Activated T-cell treated with anti-CD3 and anti-CD28 coated beads for 48 hours (primary cell): Measurements from ENCODE around the gene RUVBL2.

Source experiments
- DNase-seq: peaks from one replicate; pipeline ENCODE4 v3.0.0-alpha.2; 2020; ENCODE audit warnings: low read depth

The RUVBL2 gene

DNA sequence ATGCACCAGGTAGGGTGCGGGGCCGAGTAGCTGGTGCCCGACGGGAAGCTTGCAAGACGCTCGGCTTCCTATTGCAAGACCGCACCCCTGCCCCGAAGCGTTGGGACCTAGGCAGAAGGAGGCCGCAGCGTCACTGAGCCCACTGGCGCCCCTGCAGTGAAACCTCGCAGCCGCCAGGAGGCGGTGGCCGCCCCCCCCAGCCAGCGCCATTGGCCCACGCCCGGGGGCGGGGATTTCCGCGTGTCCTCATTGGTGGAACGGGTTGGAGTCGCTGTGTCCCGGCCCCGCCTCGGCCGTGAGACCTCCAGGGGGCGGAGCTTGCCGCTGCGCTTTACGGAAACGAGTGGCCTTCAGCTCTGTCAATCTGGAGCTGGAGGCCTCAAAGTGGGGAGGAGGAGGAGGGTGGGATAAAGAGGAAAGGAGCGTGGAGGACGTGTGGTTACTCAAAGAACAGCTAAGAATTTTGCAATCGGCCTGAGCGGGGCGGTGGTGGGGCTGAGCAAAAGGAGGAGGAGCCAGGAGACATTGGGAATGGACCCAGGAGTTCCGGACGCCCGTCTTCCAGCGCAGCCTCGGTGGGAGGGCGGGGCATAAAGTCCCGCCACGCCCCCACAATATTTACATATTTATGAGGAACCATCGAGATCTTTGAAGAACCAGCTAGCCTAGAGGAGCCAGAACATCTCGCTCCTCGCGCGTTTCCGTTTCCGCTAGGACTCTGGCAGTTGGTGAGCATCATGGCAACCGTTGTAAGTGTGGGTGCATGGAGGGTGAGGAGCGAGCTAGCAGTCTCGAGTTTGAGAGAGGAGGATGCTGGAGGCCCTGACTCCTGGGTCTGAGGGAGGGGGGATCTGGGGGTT, at the start of gene RUVBL2, which contains the start of gene GYS1:
Gene RUVBL2 (plus strand): TSS at position 713 of the 860 bp plus-strand sequence. CDS start 25 bp downstream, at position 738.
Gene GYS1 (minus strand): TSS at position 135 of the 860 bp plus-strand sequence. CDS start 197 bp downstream, outside the sequence.
- peak; percentile 100 for DNase-seq

DNA sequence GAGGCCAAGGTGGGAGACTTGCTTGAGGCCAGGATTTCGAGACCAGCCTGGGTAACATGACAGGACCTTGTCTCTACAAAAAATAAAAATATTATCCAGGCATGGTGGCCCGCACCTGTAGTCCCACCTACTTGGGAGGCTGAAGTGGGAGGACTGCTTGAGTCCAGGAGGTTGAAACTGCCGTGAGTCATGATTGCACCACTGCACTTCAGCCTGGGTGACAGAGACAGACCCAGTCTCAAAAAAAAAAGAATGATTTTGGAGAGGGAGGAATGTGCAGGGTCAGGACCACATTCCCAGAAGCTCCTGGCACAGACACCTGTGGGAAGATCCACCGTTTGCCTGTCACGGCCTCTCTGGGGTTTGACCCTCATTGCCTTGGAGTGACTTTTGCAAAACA, 48.3 kb upstream of the RUVBL2 start:
- DNase-seq, result no peak

DNA sequence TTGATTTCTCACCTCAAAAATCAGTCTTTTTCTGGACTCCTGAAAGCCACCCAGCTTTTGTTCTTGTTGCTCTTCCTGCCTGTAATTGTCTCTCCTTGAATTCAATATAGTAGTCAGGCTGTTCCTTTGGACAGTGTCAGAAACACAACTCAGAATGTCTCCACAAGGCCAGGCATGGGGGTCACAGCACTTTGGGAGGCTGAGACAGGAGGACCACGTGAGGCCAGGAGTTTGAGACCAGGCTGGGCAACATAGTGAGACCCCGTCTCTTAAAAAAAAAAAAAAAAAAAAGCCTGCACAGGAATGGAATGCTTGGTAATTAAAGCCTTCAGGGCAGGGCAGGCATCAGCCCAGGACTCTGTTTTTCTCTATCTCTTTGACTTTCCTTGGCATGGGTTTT, 47.9 kb upstream of the RUVBL2 start:
- DNase-seq, result no peak

GRCh38 chr19:48946463-48947257, 47.0 kb upstream of the RUVBL2 start:
- DNase-seq, result no peak

DNA sequence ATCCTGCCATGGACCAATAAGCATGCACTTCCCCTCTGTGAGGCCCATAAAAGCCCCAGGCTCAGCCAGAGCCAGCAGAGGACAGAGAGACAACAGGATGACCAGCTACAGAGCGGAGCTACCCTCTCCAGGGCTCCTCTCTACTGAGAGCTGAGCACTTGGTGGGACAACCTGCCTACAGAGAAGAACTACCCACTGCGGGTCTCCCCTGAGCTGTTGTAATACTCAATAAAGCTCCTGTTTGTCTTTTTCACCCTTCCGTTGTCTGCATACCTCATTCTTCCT, 46.5 kb upstream of the RUVBL2 start:
- no peak for DNase-seq

- DNase-seq, result no peak
These were observed 43.5 kb upstream of the RUVBL2 start for GRCh38 chr19:48950159-48950558.

DNA sequence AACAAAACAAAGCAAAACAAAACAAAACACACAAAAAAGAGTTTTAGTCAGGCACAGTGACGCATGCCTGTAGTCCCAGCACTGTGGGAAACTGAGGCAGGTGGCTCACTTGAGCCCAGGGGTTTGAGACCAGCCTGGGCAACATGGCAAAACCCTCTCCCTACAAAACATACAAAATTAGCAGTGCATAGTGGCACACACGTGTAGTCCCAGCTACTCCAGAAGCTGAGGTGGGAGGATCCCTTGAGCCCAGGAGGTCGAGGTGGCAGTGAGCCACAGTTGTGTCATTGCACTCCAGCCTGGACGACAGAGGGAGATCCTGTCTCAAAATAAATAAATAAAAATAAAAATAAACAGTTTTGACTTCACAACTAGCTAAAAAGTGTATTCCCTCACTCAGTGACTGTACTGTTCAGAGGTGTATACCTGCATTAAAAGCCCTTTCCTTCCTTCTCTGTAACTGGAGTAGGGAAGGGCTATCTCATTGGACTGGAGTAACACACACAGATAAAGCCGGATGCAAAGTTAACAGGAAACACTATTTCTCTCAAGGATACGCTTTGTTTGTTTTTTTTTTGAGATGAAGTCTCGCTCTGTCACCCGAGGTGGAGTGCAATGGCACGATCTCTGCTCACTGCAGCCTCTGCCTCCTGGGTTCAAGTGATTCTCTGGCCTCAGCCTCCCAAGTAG, 42.7 kb upstream of the RUVBL2 start:
- no peak for DNase-seq

DNA sequence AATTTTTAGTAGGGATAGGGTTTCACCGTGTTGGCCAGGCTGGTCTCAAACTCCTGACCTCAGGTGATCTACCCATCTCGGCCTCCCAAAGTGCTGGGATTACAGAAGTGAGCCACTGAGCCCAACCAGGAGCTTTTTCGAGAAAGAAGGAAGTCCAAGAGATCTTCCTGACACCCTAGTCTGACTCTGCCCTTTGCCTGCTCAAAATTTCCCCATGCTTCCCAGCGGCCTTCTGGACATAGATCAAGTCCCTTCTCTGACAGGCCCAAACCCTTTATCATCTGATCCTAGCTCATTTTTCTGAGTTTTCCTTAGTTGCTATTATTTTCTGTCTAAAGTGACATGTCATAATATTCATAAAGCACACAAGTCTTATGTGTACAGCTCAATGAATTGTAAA, 40.5 kb upstream of the RUVBL2 start:
- no peak for DNase-seq

DNA sequence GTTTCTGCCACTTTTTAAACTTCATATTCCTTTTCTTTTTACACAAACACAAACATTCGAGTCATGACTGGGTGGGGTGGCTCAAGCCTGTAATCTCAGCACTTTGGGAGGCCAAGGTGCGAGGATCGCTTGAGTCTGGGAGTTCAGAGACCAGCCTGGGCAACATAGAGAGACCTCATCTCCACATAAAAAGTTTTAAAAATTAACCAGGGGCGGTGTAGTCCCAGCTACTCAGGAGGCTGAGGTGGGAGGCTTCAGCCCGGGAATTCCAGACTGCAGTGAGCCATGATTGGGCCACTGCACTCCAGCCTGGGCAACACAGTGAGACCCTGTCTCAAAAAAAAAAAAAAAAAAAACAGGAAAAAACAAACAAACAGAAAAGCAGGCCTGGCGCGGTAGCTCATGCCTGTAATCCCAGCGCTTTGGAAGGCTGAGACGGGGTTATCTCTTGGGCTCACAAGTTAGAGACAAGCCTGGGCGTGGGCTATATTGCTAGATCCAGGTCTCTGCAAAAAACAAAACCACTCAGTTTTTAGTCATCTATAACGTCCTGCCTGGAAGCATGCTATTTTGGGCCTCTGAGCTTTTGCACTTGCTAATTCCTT, 39.6 kb upstream of the RUVBL2 start:
- no peak for DNase-seq

- peak; percentile 98 for DNase-seq
These were observed 38.9 kb upstream of the RUVBL2 start, which contains the start of gene BAX for GRCh38 chr19:48954595-48955307. Gene BAX (plus strand): TSS chr19:48954875. CDS start chr19:48954929, 54 bp downstream.

GRCh38 chr19:48955308-48955958, 38.3 kb upstream of the RUVBL2 start:
- no peak for DNase-seq

GRCh38 chr19:48958006-48958405, 35.7 kb upstream of the RUVBL2 start:
- DNase-seq, result no peak

DNA sequence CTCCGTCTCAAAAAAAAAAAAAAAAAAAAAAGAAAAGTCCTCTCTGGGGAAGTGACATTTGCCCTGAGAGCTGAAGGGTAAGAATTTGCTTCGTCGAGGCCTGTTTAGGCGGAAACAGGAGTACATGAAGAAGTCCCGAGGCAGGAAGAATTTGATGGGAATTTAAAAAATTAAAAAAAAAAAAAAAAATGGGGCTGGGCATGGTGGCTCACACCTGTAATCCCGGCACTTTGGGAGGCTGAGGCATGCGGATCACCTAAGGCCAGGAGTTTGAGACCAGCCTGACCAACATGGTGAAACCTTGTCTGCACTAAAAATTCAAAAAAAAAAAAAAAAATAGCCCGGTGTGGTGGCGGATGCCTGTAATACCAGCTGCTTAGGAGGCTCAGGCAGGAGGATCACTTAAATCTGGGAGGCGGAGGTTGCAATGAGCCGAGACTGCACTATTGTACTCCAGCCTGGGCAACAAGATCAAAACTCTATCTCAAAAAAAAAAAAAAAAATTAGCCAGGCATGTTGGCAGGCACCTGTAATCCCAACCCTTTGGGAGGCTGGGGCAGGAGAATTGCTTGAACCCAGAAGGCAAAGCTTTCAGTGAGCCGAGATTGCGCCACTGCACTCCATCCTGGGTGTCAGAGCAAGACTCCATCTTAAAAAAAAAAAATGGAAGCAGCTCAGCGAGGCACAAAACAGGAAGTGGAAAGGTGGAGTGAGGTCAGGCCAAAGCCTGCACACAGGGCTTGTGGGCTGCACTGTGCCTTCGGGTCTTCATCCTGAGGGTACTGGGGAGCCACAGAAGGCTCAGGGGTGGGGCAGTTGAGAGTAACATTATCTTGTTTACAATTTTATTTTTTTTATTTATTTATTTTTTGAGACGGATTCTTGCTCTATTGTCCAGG, 34.1 kb upstream of the RUVBL2 start:
- no peak for DNase-seq

GRCh38 chr19:48961051-48961649, 32.5 kb upstream of the RUVBL2 start:
- DNase-seq, result no peak

DNA sequence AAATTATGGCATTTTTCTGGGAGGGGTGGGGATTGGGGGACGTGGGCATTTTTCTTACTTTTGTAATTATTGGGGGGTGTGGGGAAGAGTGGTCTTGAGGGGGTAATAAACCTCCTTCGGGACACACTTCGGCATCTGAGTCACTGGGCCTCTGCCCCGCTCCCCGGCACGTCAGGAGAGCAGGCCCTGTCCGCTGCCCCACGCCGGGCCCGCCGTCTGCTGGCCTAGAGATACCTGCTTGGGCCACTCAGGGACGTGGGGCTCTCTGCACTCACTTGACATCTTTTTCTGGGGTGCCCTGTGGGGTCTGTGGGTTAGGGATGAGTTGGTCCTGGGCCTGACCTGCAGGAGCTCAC, 32.0 kb upstream of the RUVBL2 start:
- DNase-seq, result no peak

- no peak for DNase-seq
These were observed 31.4 kb upstream of the RUVBL2 start for GRCh38 chr19:48962029-48962848.

- no peak for DNase-seq
These were observed 30.9 kb upstream of the RUVBL2 start for GRCh38 chr19:48962849-48963165.

DNA sequence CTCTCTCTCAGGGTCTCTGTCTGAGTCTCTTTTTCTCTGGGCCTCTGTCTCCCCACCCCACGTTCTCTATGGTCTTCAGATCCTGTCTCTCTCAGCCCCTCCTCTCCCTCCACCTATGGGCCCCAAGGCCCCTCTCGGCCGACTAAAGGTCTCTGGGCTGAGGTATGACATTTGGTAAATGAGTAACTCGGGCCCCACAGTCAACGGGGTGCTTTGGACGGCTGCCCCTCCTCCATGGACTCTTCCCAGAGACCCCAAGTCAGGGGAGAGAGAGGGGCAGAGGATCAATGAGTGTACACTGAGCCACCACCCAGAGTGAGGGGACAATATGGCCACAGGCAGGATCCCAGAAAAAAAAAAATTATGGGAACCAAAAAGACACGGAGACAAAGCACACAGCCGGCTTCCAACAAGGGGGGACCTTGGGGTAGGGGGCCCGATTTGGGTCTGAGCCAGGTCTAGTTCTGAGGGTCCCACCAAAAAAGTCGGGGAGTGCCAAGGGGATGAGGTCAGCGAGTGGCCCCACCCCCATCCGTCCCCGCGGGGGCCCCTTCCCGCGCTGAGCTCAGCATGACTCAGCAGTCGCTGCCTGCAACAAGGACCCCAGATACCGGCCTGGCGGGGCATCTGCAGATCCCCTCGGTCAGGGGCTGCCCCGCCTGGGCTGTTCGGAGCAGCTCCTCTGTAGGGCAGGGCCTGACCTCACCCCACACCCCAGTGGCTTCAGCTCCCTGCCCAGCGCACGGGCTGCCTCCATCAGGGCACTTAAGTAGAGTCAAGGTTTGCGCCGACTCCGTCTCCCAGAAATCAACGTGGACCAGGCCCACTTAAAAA, 30.1 kb upstream of the RUVBL2 start:
- peak; percentile 75 for DNase-seq
